ENCODE results near the gene CLDN22.
A peak's percentile ranks its signal among the peaks of the same experiment; 100 is the strongest.

The CLDN22 gene

DNA sequence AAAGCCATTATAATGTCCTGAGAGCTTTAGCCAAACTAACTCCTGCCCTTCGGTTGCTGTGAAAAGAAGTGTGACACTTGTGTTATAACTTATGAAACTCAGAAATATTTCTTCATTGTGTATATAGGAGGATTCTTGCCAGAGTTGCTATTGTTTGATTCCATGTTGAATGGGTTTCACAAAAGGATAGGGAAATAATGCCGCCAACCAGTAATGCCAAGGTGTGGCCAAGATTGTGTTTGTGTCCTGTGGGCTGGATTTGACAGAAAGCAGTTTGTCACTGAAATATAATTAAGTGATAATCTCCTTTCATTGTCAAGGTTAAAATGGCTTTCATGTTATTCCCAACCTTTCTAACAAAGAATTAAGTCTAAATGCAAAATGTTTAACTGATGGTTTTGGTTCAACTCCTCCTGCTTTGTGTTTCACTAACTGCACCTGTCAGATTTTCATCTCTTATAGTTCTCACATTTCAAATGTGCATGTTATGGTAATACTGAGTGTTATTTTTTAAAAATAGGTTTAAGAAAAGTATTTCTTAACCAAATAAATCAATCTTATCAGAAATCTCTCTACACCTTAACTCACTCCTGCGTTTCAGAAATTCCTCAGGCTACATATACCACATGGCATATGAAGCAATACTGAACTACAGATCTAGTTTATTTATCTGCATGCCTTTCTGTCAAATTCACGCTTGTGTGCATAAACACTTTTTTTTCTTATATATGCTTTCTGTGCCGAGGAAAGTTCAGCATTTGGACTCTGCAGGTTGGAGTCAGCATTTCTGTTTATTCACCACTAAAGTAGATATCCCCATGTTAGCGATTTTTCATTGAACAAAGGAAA, at the start of gene CLDN22:
Gene CLDN22, minus strand, starts transcription at position 66 of the 849 bp plus-strand sequence. Its CDS starts 58 bp downstream, at position 8.
- no peak for DNase-seq (ENCODE audit: low read depth)

DNA sequence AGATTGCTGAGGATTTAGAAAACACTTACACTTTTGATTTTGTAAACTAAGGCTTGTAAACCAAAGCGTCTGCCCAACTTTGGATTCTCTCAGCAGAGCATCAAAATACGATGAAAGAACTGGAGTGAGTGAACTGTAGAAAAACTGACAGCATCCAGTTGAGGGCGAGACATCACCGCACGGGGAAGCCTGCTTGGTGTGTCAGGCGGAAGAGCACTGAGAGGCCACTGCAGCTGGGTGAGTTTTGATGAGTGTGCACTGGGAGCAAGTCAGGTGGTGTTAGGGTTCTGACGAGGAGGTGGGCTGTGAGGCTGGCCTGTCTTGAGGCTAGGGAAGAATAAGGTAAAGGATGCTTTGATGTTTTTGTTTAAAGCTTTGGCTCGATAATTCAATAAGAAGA, 49.0 kb upstream of the CLDN22 start:
- DNase-seq (ENCODE audit: low read depth): no peak

DNA sequence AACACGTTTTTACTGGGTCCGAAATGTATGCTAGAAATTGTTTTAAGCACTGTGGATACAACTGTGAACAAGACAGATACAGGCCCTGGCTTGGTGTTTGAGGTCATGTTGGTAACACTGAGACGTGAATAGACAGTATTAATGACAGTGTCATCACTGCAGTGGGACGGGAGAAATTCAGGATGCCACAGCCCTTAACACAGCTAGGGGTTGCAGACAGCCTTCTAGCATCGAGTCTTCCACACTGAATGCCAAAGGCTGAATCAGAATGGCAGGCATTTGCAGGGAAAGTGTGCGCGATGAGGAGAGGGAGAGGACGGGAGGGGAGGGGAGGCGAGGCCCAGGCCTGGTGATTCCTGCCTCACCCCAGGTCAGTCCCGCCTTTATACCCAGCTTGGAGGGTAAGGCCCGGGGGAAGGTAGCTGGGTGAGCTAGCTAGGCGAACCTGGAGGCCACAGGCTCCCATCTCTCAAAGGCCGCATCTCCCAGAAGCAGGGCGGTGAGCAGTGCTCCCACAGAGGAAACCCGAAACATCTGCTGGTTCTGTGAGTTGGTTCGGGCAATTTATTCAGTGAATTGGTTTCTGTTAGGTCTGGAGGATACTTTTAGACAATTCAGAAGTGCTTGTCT, 46.2 kb upstream of the CLDN22 start:
- DNase-seq (ENCODE audit: low read depth): no peak

DNA sequence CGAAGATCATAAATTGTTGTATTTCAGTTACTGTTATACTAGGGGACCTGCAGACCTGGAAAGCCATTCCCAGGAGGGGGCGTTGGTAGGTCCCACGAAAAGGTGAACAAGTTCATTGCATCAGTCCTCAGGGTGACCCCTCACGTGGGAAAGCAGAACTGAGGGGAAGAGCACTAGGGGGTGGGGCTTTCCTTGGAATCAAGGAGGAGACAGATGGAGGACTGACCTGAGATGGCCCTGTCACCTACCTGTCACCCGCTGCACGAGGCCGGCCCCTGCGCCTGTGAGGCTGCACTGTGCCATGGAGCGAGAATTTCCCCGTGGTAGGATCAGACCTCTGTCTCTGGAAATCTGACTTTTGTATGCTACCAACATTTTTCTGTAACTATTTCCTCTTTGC, 43.9 kb upstream of the CLDN22 start:
- DNase-seq (ENCODE audit: low read depth): no peak

DNA sequence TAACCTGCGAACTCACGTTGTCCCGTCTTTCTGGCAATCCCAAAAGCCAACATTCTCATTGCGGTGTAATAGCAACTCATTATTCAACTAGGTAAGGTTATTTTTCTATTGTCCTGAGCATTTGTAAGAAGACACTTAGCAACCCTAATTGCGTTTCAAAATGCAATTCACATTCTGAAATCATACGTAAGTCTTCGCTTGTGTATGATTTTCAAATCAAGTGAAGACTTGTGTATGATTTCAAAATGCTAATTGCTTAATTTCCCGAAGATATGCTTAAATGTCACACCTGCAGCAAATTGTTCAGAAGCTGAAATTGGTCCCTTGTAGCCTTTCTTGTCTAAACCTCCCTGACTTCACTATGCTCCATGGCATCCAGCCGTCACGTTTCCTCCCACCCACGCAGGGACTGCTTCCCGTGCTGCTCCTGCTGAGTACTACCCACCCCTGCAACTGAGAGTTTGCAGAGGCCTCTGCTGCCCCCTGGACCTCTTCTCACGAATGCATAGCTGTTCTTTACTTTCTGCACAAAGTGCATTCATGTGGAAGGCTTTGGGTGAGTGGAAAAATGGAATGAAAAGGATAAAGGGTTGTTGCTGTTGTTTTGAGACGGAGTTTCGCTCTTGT, 43.0 kb upstream of the CLDN22 start:
- peak; percentile 46 for DNase-seq (ENCODE audit: low read depth)

DNA sequence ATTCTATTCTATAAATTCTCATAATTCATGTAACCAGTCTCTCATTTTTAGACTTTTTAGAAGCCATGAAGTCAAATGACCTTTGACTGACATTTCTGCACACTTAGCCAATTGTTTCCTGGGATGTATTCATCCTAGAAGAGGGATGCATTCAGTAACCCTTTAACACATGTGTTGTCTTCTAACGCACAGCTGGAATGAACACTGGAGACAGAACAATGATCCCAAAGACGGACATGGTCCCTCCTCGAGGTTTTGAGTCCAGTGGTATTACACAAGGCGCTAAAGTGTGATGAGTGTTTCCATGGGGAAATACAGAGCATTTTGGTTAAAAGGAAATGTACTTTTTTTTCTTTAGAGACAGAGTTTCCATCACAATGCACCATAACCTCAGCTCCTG, 42.0 kb upstream of the CLDN22 start:
- no peak for DNase-seq (ENCODE audit: low read depth)

DNA sequence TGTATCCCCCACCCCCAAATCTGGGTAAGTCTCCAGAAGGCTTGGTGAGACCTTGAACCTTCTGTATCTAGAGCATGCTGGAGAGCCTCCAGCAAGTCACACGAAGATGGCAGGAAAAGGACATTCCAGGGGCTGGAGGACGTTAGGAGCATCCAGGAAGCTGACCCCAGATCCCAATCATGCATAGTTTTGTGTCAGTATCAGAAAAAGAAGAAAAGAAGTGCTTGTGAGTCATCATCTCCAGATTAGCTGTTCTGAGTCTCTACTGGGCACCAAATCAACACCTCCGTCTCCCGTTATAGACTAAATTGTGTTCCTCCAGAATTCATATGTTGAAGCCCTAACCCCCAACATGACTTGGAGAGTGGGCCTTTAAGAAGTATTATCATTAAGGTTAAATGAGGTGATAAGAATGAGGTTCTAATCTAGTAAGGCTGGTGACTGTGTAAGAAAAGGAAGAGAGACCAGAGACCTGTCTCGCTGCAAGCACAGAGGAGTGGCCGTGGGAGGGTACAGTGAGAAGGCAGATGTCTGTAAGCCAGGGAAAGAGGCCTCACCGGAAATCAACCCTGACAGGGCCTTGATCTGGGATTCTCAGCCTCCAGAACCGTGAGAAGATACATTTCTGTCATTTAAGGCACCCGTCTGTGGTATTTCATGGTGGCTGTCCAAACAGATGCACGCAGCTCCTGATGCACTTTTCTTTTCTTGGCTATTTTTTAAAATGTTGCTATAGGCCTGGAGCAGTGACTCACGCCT, 40.3 kb upstream of the CLDN22 start:
- peak; percentile 51 for DNase-seq (ENCODE audit: low read depth)

DNA sequence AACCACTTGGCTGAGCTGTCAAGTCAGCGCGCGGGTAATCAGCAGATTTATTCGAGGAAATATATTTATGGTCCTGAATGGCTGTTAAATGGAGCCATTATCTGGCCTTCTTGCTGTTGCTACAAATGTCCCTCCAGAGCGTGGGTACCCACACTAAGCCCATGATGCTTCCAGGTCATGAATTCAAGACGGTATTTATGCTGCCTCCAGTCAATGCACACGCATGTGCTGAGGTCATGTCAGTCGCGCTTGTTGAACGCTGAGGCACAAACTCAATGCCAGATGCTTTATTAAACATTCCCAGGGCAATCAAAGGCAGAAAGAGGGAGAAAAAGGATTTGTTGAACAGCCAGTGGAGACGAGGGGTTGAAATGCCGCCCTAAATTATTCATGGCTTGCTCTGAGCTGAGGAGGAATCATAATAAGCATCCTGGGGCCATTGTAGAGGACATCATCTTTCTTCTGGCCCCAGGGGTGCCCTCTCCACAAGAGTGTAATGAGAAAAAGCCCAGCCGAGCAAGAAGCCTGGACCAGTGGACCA, 38.2 kb upstream of the CLDN22 start:
- DNase-seq (ENCODE audit: low read depth): no peak

DNA sequence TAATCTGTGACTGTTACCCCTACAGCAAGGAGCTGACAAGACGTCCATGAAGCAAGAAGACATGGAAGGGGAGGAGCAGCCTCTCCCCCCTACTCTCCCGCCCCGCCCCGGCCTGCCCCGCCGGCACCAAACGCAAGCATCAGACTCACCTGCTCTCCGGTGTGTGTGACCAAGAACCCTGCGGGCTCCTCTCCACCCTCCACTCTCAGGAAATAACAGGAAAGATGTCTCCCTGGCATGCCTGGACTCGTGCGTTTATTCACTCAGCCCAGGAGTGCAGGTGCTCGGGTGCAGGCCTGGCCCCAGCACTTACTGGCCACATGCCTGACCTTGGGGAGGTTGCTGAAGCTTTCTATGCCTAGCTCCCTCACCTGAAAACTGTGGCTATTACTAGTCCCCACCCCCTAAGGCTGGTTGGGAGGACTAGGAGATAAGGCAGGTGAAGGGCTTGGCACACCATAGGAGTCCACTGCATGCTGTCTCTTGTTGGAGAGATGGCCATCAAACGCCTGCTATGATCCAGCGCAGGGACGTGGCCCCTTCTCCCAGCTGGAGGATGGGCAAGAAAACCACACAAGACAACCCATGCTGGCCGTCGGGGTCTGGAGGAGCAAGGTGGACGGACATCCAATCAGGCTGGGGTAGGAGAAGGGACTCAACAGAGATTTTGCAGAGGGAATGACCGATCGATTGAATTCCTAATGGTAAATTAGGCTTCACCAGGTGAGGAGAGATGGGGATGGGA, 37.0 kb upstream of the CLDN22 start:
- DNase-seq (ENCODE audit: low read depth): no peak

DNA sequence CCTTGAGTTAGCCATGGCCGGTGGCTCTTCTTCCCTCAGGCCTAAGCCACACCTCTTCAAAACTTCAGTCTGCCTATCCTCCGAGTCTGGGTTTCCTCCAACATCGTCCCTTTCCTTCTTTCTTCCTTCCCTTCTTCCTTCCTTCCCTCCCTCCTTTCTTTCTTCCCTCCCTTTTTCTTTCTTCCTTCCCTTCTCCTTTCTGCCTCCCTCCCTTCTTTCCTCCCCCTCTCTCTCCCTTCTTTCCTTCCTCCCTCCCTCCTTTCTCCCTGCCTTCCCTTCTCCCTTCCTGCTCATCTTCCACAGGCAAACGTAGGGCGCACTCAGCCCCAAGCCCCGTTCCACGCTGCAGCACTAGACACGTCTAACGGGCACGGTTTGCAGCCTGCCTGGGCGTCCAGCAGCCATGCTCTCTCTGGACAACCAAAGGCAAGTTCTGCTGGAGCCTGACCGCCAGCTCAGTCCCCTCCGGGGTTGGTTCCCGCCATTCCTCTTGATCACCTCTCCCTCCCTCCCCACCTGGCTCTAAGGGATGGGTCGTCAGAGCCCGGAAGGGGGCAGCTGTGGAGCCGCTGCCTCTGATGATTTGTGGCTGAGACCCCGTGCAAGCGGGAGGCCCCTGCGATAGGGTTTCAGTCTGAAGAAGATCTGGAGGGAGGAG, 36.2 kb upstream of the CLDN22 start:
- no peak for DNase-seq (ENCODE audit: low read depth)

DNA sequence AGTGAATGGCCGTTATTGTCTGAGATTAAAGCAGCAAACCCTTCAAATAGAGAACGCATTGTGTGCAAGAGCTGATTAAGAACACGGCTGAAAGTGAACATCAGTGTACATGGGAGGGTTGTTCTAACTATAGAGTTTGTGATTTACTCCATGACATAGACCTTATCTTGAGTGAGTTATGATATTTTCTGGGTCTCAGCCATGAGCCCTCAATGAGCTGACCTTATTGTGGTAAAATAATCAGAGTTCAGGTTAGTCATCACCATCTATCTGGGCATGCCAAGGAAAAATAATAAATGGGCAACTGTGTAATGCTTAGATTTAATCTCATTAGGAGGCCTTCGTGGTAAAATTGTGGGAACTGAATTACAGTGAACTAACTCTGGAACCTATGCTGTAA, 35.3 kb upstream of the CLDN22 start:
- peak; percentile 63 for DNase-seq (ENCODE audit: low read depth)

DNA sequence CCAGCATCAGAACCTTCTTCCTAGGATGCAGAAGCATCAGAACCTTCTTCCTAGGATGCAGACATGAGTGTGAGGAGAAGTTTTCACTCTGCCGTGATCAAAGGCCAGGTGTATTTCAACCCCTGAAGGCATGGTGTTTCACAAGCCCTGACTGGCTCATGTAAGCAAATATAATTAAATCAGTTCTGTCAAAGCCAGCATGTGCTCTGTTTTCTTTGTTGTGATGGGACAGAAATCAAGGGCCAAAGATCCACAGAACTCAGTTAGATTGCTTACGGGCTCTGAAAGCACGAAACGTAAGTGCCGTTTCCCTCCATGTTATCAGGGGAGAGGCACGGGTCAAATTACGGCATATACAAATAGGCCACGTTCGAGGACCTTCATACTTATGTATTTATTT, 34.1 kb upstream of the CLDN22 start:
- DNase-seq (ENCODE audit: low read depth): no peak

DNA sequence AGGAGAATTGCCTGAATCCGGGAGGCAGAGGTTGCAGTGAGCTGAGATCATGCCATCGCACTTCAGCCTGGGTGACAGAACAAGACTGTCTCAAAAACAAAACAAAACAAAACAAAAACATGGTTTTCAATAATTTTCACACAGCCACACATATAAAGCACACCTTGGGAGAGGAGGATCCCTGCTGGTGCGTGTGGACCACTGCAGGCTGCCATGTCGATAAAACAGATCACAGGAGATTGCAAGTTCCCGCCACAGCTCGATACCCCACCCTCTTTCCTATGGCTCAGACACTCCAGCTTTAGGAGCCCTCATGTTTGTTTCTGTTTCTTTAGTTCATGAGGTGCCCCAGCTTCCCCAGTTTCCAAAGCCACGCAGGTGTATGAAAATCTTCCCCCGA, 33.5 kb upstream of the CLDN22 start:
- DNase-seq (ENCODE audit: low read depth): no peak

DNA sequence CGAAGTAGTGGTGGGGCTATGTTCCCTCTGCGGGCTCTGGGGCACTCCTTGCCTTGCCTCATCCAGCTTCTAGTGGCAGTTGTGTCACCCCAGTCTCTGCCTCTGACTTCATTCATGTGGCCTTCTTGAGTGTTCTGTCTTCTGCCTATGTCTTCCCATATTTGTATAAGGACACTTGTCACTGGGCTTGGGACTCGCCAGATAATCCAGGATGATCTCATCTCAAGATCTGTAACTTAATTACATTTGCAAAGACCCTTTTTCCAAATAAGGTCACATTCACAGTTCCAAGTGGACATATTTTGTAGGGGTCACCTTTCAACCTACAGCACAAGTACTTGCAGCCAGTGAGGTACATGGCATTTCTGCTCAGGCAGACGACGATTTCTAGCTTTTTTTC, 32.5 kb upstream of the CLDN22 start:
- DNase-seq (ENCODE audit: low read depth): no peak

DNA sequence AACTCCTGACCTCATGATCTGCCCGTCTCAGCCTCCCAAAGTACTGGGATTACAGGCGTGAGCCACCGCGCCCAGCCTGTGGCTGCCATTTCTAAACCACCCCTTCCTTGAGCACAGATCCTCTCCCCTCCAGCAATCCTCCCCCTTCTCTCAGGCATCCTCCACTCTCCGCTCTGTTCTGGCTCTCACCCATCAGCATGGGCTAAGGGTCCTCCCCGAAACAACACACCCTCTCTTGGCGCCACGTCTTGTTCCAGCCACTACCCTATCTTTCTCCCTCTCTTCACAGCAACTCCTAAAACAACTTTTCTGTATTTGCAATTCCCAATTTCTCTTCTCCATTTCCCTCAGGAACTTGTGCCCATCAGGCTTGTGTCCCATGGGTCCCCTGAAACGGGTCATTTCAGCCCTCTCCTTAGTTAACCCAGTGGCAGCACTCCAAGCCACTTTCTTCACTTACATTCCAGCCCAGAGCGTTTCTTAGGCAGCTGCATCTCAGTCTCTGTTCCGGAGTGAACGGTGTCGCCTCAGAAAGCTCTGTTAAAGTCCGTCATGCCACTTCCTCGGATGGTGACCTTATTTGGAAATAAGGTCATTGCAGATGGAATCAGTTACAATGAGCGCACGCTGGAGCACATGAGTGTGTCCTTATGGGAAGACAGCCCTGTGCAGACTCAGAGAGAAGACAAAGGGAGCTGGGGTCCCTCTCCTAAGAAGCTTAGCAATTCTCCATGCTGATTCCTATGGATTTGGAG, 30.4 kb upstream of the CLDN22 start:
- no peak for DNase-seq (ENCODE audit: low read depth)

DNA sequence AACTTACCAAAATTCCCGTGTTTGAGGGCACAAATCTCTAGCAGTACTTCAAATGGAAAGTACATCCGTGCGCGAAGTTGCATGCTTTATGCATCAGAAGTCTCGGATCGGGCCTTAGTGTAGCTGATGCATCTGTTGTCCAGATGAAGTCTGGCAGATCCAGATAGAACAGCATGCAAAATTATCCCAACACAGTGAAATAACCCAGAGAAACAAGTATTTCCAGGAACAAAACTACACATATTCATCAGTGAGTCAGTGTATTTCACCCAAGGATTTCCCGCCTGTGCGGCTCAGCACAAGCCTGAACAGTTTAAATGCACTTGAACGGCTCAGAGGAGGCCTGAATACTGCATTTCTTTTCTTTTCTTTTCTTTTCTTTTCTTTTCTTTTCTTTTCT, 29.6 kb upstream of the CLDN22 start:
- DNase-seq (ENCODE audit: low read depth): peak; percentile 72

DNA sequence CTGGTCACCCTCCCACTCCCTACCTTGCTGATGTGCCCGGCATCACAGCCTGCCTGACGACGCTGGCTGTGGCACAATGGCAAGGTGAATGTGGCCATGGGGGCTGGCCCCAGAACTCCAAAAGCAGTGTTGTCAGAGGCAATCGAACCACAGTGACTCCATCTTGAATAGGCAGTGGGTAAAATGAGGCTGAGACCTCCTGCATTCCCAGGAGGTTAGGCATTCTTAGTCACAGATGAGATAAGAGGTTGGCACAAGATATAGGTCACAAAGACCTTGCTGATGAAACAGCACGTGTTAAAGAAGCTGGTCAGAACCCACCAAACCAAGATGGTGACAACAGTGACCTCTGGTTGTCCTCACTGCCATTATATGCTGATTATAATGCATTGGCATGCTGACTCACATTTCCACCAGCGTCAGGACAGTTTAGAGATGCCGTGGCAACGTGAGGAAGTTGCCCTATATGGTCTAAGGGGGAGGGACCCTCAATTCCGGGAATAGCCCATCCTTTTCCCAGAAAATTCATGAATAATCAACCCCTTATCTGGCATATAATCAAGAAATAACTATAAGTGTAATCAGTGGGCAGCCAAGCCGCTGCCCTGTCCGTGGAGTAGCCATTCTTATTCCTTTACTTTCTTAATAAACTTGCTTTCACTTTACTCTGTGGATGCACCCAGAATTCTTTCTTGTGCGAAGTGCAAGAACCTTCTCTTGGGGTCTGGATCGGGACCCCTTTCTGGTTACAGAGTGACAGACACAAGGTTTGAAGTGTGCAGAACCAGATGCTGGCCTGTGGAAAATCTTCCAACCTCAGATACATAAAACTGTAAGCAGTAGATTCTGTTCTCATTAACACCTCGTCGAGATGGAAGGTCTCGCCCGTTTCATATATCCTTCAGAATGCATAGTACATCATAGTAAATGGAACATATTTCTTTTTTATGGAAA, 28.9 kb upstream of the CLDN22 start:
- peak; percentile 97 for DNase-seq (ENCODE audit: low read depth)

DNA sequence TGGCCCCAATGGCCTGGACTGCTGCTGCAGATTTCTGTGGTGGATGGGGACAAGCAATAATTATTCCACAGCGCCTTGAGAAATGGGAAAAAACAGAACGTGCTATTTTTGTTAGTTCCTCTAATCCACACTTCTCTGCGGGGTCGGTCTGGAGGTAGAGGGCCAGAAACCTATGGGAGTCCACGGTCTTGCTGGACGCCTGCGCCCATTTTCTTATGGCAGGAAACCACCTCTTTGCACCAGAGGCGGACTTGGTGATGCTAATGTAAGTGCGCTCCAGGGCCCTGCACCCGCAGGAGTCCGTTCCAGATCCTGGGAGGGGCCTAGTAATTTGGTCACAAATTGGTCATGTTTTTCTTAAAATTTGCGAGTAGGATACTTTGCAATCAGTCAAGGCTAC, 28.1 kb upstream of the CLDN22 start:
- no peak for DNase-seq (ENCODE audit: low read depth)

DNA sequence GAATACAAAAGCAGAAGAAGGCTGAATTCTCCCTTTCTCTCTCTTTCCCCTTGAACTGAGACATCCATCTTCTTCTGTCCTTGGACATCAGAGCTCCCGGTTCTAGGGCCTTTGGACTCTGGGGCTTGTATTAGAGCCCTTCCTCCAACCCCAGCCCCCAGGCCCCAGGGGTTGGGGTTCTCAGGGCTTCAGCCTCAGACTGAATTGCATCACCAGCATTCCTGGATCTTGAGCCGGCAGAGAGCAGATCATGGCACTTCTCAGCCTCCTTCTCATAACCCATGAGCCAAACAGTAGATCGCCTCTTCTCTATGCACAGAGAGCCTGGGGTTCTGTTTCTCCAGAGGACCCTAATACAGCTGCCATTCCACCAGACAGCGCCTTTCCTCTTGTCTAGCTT, 27.5 kb upstream of the CLDN22 start:
- DNase-seq (ENCODE audit: low read depth): peak; percentile 31
